Muscle of leg (tissue), 11 donors: ENCODE data around the gene DIP2C. TPM values are rescaled to one million over a fixed set of nuclear protein-coding genes. Genes with fewer than 3 reads are reported as not detected.
"Not testable (repeated sequence)": the region's sequence is repeated elsewhere in the genome, so short reads cannot be mapped to it uniquely, and the experiment has no call there.

Experiments used
- DNase-seq: peaks from one replicate; pipeline ENCODE4 v3.0.0; 2013
- H3K27ac ChIP-seq: one replicate; pipeline ENCODE4 v1.5.1; 2013; ENCODE audit warnings: mild to moderate bottlenecking, low read length, control low read depth
- H3K27me3 ChIP-seq: one replicate; pipeline ENCODE4 v1.6.1; 2013; ENCODE audit warnings: low read length; ENCODE audit not compliant: control insufficient read depth, insufficient read depth
- H3K36me3 ChIP-seq: one replicate; pipeline ENCODE4 v1.6.1; 2013; ENCODE audit warnings: low read length; ENCODE audit not compliant: control insufficient read depth, insufficient read depth
- H3K4me1 ChIP-seq: one replicate; pipeline ENCODE4 v1.6.1; 2013; ENCODE audit warnings: low read length; ENCODE audit not compliant: control insufficient read depth, insufficient read depth
- H3K4me3 ChIP-seq: one replicate; pipeline ENCODE4 v1.5.1; 2013; ENCODE audit warnings: low read length, control low read depth
- H3K9me3 ChIP-seq: replicated peaks from 2 replicates; pipeline ENCODE4 v1.6.1; 2013; ENCODE audit warnings: low read depth, low read length; ENCODE audit not compliant: control insufficient read depth
- WGBS: methylation state at CpG from one replicate; pipeline ENCODE4 v1.1.5; 2013; ENCODE audit warnings: missing lambda C conversion rate; ENCODE audit not compliant: insufficient coverage; 5-methylcytosine and 5-hydroxymethylcytosine counted together
- polyA plus RNA-seq, 8 donors: library from polyadenylated mRNA; unstranded; fragments of 120-200 nt; gene quantifications; one replicate each; pipeline versions ENCODE4 v1.2.1 to v1.2.3, GENCODE V29; 2013; ENCODE audit warnings: inconsistent platforms in 1 of 8, low replicate concordance in 1 of 8; ENCODE audit not compliant: insufficient read length in 8 of 8, insufficient read depth in 1 of 8
- total RNA-seq: library from RNA; stranded (reverse); fragments of 120-200 nt; gene quantifications from one replicate; pipeline ENCODE4 v1.2.4, GENCODE V29; 2013

The DIP2C gene
- total and polyA plus RNA-seq, 9 donors = 15.1 to 30.8 (median 24.8) TPM

- 84% methylated on average over 15 of the region's 15 CpGs for WGBS
- Histone ChIP-seq H3K9me3 (no peaks in the 10 kb centered on the region), H3K4me3 (no peak overlapping the region), H3K27me3 (no peaks in the 10 kb centered on the region), H3K36me3 (no peaks in the 10 kb centered on the region), H3K27ac (no peak overlapping the region), H3K4me1 (peaks cover 35% of the 10 kb centered on the region)
- peak; percentile 42 for DNase-seq
These were observed 37.2 kb downstream of the DIP2C start for GRCh38 chr10:652233-652632.

GRCh38 chr10:651692-652091, 37.8 kb downstream of the DIP2C start:
- no peak for DNase-seq
- Histone ChIP-seq H3K27ac (no peak overlapping the region), H3K4me3 (no peak overlapping the region), H3K27me3 (no peaks in the 10 kb centered on the region), H3K36me3 (no peaks in the 10 kb centered on the region), H3K4me1 (peaks cover 35% of the 10 kb centered on the region), H3K9me3 (no peaks in the 10 kb centered on the region)
- 85% methylated on average over 11 of the region's 12 CpGs for WGBS

- DNase-seq = no peak
- no peaks in the 10 kb centered on the region for H3K27me3 ChIP-seq
- WGBS = 68% methylated on average over 14 of the region's 20 CpGs
- H3K4me3 ChIP-seq = no peak overlapping the region
- H3K4me1 ChIP-seq = peaks cover 35% of the 10 kb centered on the region
- H3K27ac ChIP-seq = no peak overlapping the region
- H3K36me3 ChIP-seq = no peaks in the 10 kb centered on the region
- no peaks in the 10 kb centered on the region for H3K9me3 ChIP-seq
These were observed 38.4 kb downstream of the DIP2C start for GRCh38 chr10:650886-651615.

GRCh38 chr10:650441-650851, 39.0 kb downstream of the DIP2C start:
- Histone ChIP-seq H3K4me3 (no peak overlapping the region), H3K4me1 (peaks cover 35% of the 10 kb centered on the region), H3K36me3 (no peaks in the 10 kb centered on the region), H3K27ac (peak overlapping the region; percentile 82), H3K9me3 (no peaks in the 10 kb centered on the region), H3K27me3 (no peaks in the 10 kb centered on the region)
- WGBS = 25% methylated on average over 5 of the region's 10 CpGs
- DNase-seq = peak; percentile 51

GRCh38 chr10:649798-650440, 39.5 kb downstream of the DIP2C start:
- Histone ChIP-seq H3K36me3 (no peaks in the 10 kb centered on the region), H3K4me1 (peaks cover 34% of the 10 kb centered on the region), H3K4me3 (no peak overlapping the region), H3K9me3 (peaks cover 4% of the 10 kb centered on the region), H3K27me3 (no peaks in the 10 kb centered on the region), H3K27ac (peak overlapping the region; percentile 82)
- DNase-seq = peak; percentile 48
- 71% methylated on average over 13 of the region's 24 CpGs for WGBS

- Histone ChIP-seq H3K27ac (no peak overlapping the region), H3K4me3 (no peak overlapping the region), H3K4me1 (peaks cover 33% of the 10 kb centered on the region)
These were observed 40.0 kb downstream of the DIP2C start for GRCh38 chr10:649445-649797.

GRCh38 chr10:647019-647418, 42.4 kb downstream of the DIP2C start:
- not testable (repeated sequence) for H3K27me3 ChIP-seq, H3K27ac ChIP-seq, H3K36me3 ChIP-seq, H3K4me3 ChIP-seq, DNase-seq, H3K9me3 ChIP-seq
- WGBS = 94% methylated on average over 7 of the region's 15 CpGs
- peaks cover 24% of the 10 kb centered on the region for H3K4me1 ChIP-seq

More at GRCh38 chr10:649445-649797, 40.0 kb downstream of the DIP2C start:
- Histone ChIP-seq H3K36me3 (no peaks in the 10 kb centered on the region), H3K9me3 (peaks cover 9% of the 10 kb centered on the region), H3K27me3 (no peaks in the 10 kb centered on the region)
- no CpG with 5 or more reads among the region's 4 CpGs for WGBS
- DNase-seq = no peak

- Histone ChIP-seq H3K27me3 (no peaks in the 10 kb centered on the region), H3K4me1 (peaks cover 18% of the 10 kb centered on the region), H3K27ac (no peak overlapping the region), H3K36me3 (no peaks in the 10 kb centered on the region), H3K9me3 (peaks cover 9% of the 10 kb centered on the region), H3K4me3 (no peak overlapping the region)
- no peak for DNase-seq
- 76% methylated on average over 10 of the region's 14 CpGs for WGBS
These were observed 43.3 kb downstream of the DIP2C start for GRCh38 chr10:646118-646524.

GRCh38 chr10:644943-645334, 44.5 kb downstream of the DIP2C start:
- no peaks in the 10 kb centered on the region for H3K36me3 ChIP-seq
- WGBS = no CpG with 5 or more reads among the region's 5 CpGs
- H3K4me1 ChIP-seq = peaks cover 6% of the 10 kb centered on the region
- no peak for DNase-seq
- H3K27me3 ChIP-seq = no peaks in the 10 kb centered on the region
- no peak overlapping the region for H3K4me3 ChIP-seq
- no peak overlapping the region for H3K27ac ChIP-seq
- peaks cover 9% of the 10 kb centered on the region for H3K9me3 ChIP-seq

- Histone ChIP-seq H3K36me3 (no peaks in the 10 kb centered on the region), H3K27me3 (no peaks in the 10 kb centered on the region), H3K27ac (no peak overlapping the region), H3K4me3 (no peak overlapping the region), H3K9me3 (peaks cover 9% of the 10 kb centered on the region), H3K4me1 (peaks cover 3% of the 10 kb centered on the region)
- 90% methylated on average over 17 of the region's 23 CpGs for WGBS
- DNase-seq = no peak
These were observed 45.2 kb downstream of the DIP2C start for GRCh38 chr10:644076-644942.
